HG02798 (cell line): ENCODE results near the gene PEPD.

ENCODE experiments used
- ATAC-seq: cut with Tn5 transposase; IDR thresholded peaks from one replicate; pipeline ENCODE4 v1.9.1; 2021; ENCODE audit warnings: mild to moderate bottlenecking; ENCODE audit not compliant: unreplicated experiment, poor library complexity

The PEPD gene

GRCh38 chr19:33443638-33444561 lies 77.7 kb downstream of the PEPD start:
- ATAC-seq = no peak

- ATAC-seq = no peak
These were observed 78.9 kb downstream of the PEPD start for GRCh38 chr19:33442706-33443105.

GRCh38 chr19:33441828-33442227 lies 79.8 kb downstream of the PEPD start:
- no peak for ATAC-seq

- no peak for ATAC-seq
These were observed 80.3 kb downstream of the PEPD start for GRCh38 chr19:33441277-33441699.

- no peak for ATAC-seq
These were observed 80.9 kb downstream of the PEPD start for GRCh38 chr19:33440682-33441081.

- ATAC-seq = no peak
These were observed 81.3 kb downstream of the PEPD start for GRCh38 chr19:33440241-33440640.

GRCh38 chr19:33438987-33439781 lies 82.4 kb downstream of the PEPD start:
- ATAC-seq = no peak

GRCh38 chr19:33437821-33438671 lies 83.5 kb downstream of the PEPD start:
- no peak for ATAC-seq

GRCh38 chr19:33437393-33437820 lies 84.2 kb downstream of the PEPD start:
- no peak for ATAC-seq

GRCh38 chr19:33436360-33437345 lies 84.9 kb downstream of the PEPD start:
- no peak for ATAC-seq

- no peak for ATAC-seq
These were observed 85.8 kb downstream of the PEPD start for GRCh38 chr19:33435706-33436359.

- no peak for ATAC-seq
These were observed 86.5 kb downstream of the PEPD start for GRCh38 chr19:33434886-33435705.

GRCh38 chr19:33434069-33434885 lies 87.3 kb downstream of the PEPD start:
- ATAC-seq = no peak

GRCh38 chr19:33432446-33433170 lies 89.0 kb downstream of the PEPD start:
- no peak for ATAC-seq

GRCh38 chr19:33432015-33432414 lies 89.6 kb downstream of the PEPD start:
- no peak for ATAC-seq

GRCh38 chr19:33430674-33431277 lies 90.8 kb downstream of the PEPD start:
- peak; percentile 60 for ATAC-seq
